Hypothalamus (tissue), 51 donors: ENCODE measurements around the gene PPP1R27.
A peak's percentile ranks its signal among the peaks of the same experiment; 100 is the strongest.

Source experiments
- DNase-seq, 51 donors: peaks; one replicate each; lab custom pipeline; 2025; lab: John Stamatoyannopoulos, UW

PPP1R27 gene, protein sequence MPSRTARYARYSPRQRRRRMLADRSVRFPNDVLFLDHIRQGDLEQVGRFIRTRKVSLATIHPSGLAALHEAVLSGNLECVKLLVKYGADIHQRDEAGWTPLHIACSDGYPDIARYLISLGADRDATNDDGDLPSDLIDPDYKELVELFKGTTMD

DNA sequence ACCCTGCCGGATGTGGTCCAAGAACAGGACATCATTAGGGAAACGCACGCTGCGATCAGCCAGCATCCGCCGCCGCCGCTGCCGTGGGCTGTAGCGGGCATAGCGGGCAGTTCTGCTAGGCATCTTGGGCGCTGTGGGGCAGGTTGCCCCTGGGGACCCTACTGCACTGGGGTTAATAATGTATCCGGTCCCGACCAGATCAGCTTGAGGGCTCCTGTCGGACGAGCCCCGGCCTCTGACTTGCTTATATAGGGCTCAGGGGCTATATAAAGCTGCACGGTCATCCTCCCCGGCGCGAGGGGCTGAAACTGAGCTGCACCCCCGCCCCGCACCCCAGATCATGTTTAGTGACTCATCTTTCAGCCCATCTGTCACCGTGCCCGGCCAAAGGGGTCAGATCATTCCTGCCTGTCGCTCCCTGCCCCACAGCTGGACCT is at the start of gene PPP1R27:
Gene PPP1R27 (minus strand): TSS at position 220 of the 437 bp plus-strand sequence. CDS start 97 bp downstream, at position 123.
- DNase-seq: no peak

- no peak for DNase-seq
These were observed 49.7 kb upstream of the PPP1R27 start for GRCh38 chr17:81884520-81884919.

DNA sequence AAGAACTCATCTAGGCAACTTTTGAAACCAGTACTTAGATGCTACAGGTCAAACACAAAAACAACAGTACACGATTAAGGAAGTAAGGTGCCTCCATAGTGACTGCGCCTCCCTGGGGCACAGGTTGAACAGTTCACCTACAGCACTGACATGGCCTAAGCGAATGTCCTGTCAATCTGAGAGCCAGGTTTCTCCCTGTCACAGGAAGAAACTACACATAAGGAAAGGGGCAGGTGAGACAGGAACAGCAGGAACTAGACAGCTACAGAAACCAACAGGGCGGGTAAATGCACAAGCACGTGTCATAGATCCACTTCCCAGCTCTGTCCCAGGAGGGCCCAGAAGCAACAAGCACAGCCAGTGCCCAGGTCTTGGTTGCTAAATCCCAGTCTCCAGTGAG is 44.3 kb upstream of the PPP1R27 start:
- DNase-seq: no peak

DNA sequence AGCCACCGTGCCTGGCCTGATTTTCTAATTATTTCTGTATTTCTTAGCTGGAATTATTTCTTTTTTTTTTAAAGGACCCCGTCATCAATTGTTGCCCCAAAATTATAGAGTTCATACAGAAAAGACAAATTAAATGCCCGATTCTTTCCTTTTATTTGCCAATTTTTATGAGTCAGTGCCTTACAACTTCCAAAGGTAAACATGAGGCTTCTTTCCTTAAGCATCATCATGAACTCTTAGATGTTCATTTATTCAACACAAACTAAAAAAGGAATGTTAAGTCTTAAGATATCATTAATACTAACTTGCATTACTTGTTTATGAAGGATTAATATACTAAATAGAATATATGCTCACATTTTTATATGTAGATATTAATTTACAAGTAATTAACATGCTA is 43.4 kb upstream of the PPP1R27 start:
- no peak for DNase-seq

- no peak for DNase-seq
These were observed 42.7 kb upstream of the PPP1R27 start for GRCh38 chr17:81877569-81877968.

- DNase-seq: peak; percentile 58 to 95 (median 85)
These were observed 36.8 kb upstream of the PPP1R27 start for GRCh38 chr17:81871387-81872230.

- DNase-seq: no peak
These were observed 36.1 kb upstream of the PPP1R27 start, which contains the start of gene ARHGDIA for GRCh38 chr17:81870981-81871386. TSS of gene ARHGDIA (minus strand) at chr17:81871337. CDS start at chr17:81869930, 1,407 bp downstream.

DNA sequence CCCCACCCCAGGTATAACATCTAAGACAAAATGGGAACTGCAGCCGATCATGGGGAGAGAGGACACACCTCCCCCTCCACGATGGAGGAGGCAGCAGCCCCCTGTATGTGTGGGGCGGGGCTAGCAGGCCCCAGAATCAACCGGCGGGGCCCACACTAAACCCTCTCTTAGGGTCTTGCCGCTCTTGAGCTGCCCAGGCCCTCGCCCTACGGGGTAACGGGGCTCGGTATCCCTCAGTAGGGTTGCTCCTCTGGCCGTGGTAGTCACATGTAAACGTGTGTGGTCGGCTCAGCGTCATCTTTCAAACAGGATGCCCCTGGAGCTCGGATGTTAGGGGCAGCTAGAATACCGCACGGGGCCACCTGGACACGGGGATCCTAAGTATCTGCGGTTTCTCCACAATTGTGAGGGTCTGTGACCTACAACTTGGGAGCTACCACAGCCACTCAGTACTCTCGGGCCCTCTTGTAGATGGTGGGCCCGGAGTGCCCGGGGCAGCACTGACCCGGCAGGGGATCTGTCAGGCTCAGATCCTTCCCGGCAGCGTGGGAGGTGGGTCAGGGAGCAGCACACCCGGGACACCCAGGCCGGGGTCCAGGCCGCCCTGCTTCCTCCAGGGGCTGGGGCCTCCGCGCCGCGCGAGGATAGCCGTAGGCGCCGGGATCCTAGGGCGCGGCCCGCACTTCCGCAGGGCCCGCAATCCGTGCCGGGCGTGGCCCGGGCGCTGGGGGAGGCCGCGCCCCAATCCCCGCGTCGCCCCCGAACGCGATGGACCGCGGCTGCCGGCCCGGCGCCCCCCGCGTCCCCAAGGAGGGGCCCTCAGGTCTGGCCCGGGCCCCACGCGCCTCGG is 35.5 kb upstream of the PPP1R27 start:
- DNase-seq: peak in 2 of 51 donors; percentile 2 to 16

- DNase-seq: peak in 6 of 51 donors; percentile 13 to 34 (median 25)
These were observed 34.6 kb upstream of the PPP1R27 start for GRCh38 chr17:81869221-81870130.

DNA sequence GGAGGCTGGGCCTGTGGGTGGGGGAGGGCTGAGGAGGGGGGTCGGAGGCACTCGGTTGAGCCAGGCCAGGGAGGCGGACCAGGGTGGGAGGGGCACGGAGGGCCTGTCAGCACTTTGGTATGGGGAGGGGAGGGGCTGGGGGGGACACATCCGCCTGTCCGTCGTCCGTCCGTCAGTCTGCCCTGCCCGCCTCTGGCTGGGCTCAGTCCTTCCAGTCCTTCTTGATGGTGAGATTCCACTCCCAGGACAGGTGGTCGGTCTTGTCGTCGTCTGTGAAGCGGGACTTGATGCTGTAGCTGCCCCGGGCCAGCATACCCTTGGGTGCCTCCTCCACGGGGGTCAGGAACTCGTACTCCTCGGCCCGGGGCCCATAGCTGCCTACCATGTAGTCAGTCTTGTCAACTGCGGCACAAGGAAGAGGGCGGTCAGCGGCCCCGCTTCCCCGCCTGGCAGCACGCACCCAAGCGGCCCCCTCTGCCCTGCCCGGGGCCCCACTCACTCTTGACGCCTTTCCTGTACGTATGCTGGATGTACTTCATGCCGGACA is 33.9 kb upstream of the PPP1R27 start:
- DNase-seq: no peak

DNA sequence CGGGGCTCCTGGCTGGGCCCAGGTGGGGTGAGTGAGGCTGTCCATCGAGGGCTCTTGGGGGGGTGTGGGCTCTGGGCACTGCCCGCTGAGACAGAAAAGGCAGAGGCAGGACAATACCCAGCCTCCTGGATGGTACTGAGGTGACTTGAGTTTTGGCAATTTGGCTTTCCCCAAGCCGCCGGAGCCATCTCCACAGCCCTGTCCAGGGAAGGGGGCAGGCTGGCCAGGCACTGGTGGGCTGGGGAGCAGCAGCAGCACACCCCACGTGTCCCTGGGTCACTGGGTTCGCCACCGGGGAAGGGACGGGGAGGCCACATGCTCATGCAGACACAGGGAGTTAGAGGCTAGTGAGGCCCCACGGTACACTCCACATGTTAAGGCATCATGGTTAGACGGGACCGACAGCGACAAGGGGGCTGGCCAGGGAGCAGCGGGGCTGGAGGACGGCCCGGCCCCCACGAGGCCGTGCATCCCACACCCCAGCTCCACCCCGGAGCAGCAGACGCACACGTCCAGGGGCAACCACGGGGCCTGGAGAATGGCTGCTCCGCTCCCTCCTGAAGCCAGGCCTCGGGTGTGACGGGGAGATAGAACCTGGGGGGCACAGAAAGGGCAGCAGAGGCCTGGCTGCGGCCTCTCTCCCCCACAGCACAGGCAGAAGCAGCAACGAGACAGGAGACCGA is 33.3 kb upstream of the PPP1R27 start:
- no peak for DNase-seq

DNA sequence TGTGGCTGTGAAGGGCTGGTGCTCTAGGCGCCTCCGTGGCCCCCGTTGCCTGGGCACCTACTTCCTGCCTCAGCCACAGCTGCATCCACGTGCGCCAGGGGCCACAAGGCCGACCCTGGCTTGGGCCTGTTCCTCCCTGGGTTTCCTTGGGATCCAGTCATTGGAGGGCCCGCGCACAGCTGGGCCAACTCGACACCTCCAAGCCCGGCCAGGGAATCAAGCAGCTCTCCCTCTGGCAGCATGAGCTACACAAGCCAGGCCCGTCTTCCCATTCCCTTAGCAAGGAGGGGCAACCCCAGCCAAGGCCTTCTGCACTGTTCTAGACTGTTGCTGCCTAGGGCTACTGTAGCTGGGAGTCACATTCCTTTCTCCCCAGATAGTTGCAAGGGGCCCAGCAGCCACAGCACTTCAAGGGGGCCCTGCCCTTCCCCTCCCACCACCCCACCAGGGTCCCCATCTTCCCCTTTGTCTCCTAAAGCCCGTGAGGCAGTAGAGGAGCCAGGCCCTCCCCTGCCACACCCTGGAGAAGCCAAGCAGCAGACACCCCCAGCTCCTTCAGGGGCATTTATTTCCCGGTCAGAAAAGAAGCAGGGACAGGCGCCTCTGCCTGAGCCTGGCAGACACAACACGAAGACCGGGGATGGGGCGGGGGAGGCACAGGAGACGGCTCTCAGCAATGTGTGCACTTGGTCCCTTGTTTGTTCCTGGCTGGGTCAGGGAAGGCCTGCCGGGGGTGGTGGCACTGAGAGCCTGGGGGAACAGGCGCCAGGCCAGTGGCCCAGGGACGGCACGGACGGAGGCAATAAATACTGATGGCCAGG is 32.5 kb upstream of the PPP1R27 start:
- DNase-seq: no peak

GRCh38 chr17:81866440-81867169 is 31.8 kb upstream of the PPP1R27 start:
- DNase-seq: no peak

- no peak for DNase-seq
These were observed 31.0 kb upstream of the PPP1R27 start for GRCh38 chr17:81865733-81866439.

DNA sequence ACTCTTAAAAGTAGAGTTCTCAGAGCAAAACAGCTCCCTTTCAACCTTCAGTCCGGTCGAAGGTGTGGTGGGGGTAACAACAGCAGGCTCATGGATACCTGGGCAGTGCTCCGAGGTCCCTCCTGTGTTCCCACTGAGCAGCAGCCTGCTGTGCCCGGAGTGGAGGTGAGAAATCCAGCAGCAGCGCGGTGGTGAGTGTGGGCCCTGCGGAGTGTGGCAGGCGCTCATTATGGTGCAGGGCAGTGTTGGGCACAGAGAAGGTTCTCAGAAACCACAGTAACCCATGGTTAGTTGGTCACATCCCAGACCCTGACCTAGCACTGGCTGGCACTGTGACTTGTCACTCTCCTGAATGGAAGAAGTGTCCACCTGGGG is 30.5 kb upstream of the PPP1R27 start:
- no peak for DNase-seq

GRCh38 chr17:81863833-81864768 is 29.3 kb upstream of the PPP1R27 start:
- no peak for DNase-seq
